Caco-2 (cell line): ENCODE measurements around the gene MAF. TPM values are rescaled to one million over a fixed set of nuclear protein-coding genes. Genes with fewer than 3 reads are reported as not detected.

Experiments
- BruUV-seq: library from RNA; stranded (reverse); fragments of 400-500 nt; replicated peaks from 2 replicates; lab custom pipeline; 2021; lab: Mats Ljungman, UMichigan
- CTCF ChIA-PET: fragments of 300-600 bp; sonication (Branson Sonifier 250); formaldehyde crosslinking; loops from one replicate; lab custom pipeline; 2022; ENCODE audit warnings: antibody characterized with exemption; lab: Charles Lee
- POLR2A ChIA-PET: fragments of 300-600 bp; sonication (Branson Sonifier 250); formaldehyde crosslinking; loops from one replicate; lab custom pipeline; 2022; ENCODE audit warnings: antibody characterized with exemption; lab: Charles Lee
- DNase-seq, 2 experiments: peaks; one replicate each; pipeline versions ENCODE4 v3.0.0 to v3.0.0-alpha.2; 2020 to 2022
- H3K27me3 ChIP-seq: replicated peaks from 2 replicates; pipeline ENCODE4 v1.6.0; 2011; ENCODE audit warnings: low read length; ENCODE audit not compliant: control insufficient read depth, insufficient read depth
- H3K36me3 ChIP-seq: 2 replicates; pipeline ENCODE4 v1.5.1; 2011; ENCODE audit warnings: low read length; ENCODE audit not compliant: control insufficient read depth, insufficient read depth
- H3K4me1 ChIP-seq: fragments of 250-450 bp; sonication (Bioruptor Pico); 2 replicates; pipeline ENCODE4 v1.5.1; 2020; ENCODE audit warnings: mild to moderate bottlenecking
- H3K4me3 ChIP-seq: 2 replicates; pipeline ENCODE4 v1.5.1; 2011; ENCODE audit warnings: low read depth, mild to moderate bottlenecking, control low read depth, low read length
- H3K9me3 ChIP-seq: fragments of 250-450 bp; sonication (Bioruptor Pico); 2 replicates; pipeline ENCODE4 v1.5.1; 2020; ENCODE audit warnings: mild to moderate bottlenecking, moderate library complexity
- H3K27ac Mint-ChIP-seq: one replicate; pipeline ENCODE4 v1.8.0; 2022; ENCODE audit warnings: mixed read lengths; ENCODE audit not compliant: unreplicated experiment
- H3K27me3 Mint-ChIP-seq: one replicate; pipeline ENCODE4 v1.8.0; 2022; ENCODE audit warnings: mixed read lengths; ENCODE audit not compliant: insufficient read depth, unreplicated experiment
- H3K36me3 Mint-ChIP-seq: one replicate; pipeline ENCODE4 v1.8.0; 2022; ENCODE audit warnings: mild to moderate bottlenecking, mixed read lengths; ENCODE audit not compliant: insufficient read depth, unreplicated experiment
- H3K4me1 Mint-ChIP-seq: one replicate; pipeline ENCODE4 v1.8.0; 2022; ENCODE audit warnings: low read depth, mixed read lengths; ENCODE audit not compliant: unreplicated experiment
- H3K4me3 Mint-ChIP-seq: one replicate; pipeline ENCODE4 v1.8.0; 2022; ENCODE audit warnings: mild to moderate bottlenecking, moderate library complexity, mixed read lengths; ENCODE audit not compliant: unreplicated experiment
- H3K9me3 Mint-ChIP-seq: one replicate; pipeline ENCODE4 v1.8.0; 2022; ENCODE audit warnings: mixed read lengths; ENCODE audit not compliant: unreplicated experiment
- CTCF ChIP-seq, 2 experiments: fragments of 200-600 bp in 1 of 2; IDR thresholded peaks; 1 replicate in 1 of 2; 2 replicates in 1 of 2; pipeline versions ENCODE4 v1.5.1 to v1.8.0; 2011 to 2022; ENCODE audit warnings: antibody characterized with exemption in 1 of 2, control low read depth in 1 of 2, inconsistent platforms in 1 of 2, low read depth in 1 of 2, low read length in 1 of 2, mild to moderate bottlenecking in 1 of 2, moderate library complexity in 1 of 2; ENCODE audit not compliant: insufficient read depth in 1 of 2, severe bottlenecking in 1 of 2, unreplicated experiment in 1 of 2
- intact Hi-C: fragments of 100-400 bp; cut with micrococcal nuclease; formaldehyde crosslinking; loops from one replicate; pipeline ENCODE4 v1.10.0; 2022; ENCODE audit not compliant: unreplicated experiment
- total RNA-seq: library from RNA; stranded (reverse); gene quantifications from 2 replicates; pipeline ENCODE4 v1.2.3, GENCODE V29; 2022

The MAF gene
- total RNA-seq, 1 experiment from 2014 or later = 3.6 TPM

- Histone ChIP-seq H3K27me3 (peaks cover 5% of the 10 kb centered on the region), H3K9me3 (no peaks in the 10 kb centered on the region), H3K36me3 (no peaks in the 10 kb centered on the region), H3K4me1 (peaks cover 9% of the 10 kb centered on the region), H3K4me3 (peak overlapping the region; percentile 56)
- H3K4me3 Mint-ChIP-seq = peak overlapping the region; percentile 96
- peak overlapping the region; percentile 58 for H3K27ac Mint-ChIP-seq
- intact Hi-C loops = loop anchor here (2.0 to 5.0 kb wide), 4 partner anchors 167 to 1477 kb away; no protein-coding TSS in a partner anchor
- H3K4me1 Mint-ChIP-seq = peaks cover 6% of the 10 kb centered on the region
- ChIA-PET POLR2A (no interaction called here), CTCF (interaction anchor here (0.6 to 1.4 kb wide), 2 partner anchors 674 to 867 kb away, joined by 4 to 7 read pairs; no protein-coding TSS in a partner anchor)
- peaks cover 18% of the 10 kb centered on the region for H3K36me3 Mint-ChIP-seq
- no peaks in the 10 kb centered on the region for H3K9me3 Mint-ChIP-seq
- H3K27me3 Mint-ChIP-seq = peaks cover 28% of the 10 kb centered on the region
- TF ChIP-seq CTCF (IDR thresholded peaks at IDR 0.05; ENCODE audit: insufficient read depth in 1 of 2, low read depth in 1 of 2, low read length in 1 of 2, severe bottlenecking in 1 of 2, unreplicated experiment in 1 of 2) = no peak
- DNase-seq = peak in 1 of 2 experiments; percentile 70
- TSS peak; percentile 30 for BruUV-seq
Measured at GRCh38 chr16:79599837-79600637, 500 bp downstream of the MAF start.

- H3K36me3 Mint-ChIP-seq = peaks cover 18% of the 10 kb centered on the region
Measured at GRCh38 chr16:79599256-79599836, 1.2 kb downstream of the MAF start.

More at GRCh38 chr16:79599256-79599836, 1.2 kb downstream of the MAF start:
- ChIA-PET POLR2A (no interaction called here), CTCF (no interaction called here)
- Mint-ChIP-seq H3K4me3 (peak overlapping the region; percentile 96), H3K4me1 (peaks cover 6% of the 10 kb centered on the region), H3K27ac (no peak overlapping the region), H3K27me3 (peaks cover 25% of the 10 kb centered on the region), H3K9me3 (no peaks in the 10 kb centered on the region)
- Histone ChIP-seq H3K4me1 (peaks cover 9% of the 10 kb centered on the region), H3K36me3 (no peaks in the 10 kb centered on the region), H3K9me3 (no peaks in the 10 kb centered on the region), H3K4me3 (peak overlapping the region; percentile 56), H3K27me3 (peaks cover 5% of the 10 kb centered on the region)
- BruUV-seq = no TSS peak
- no peak for TF ChIP-seq CTCF (IDR thresholded peaks at IDR 0.05; ENCODE audit: insufficient read depth in 1 of 2, low read depth in 1 of 2, low read length in 1 of 2, severe bottlenecking in 1 of 2, unreplicated experiment in 1 of 2)
- DNase-seq = peak in 1 of 2 experiments; percentile 36
- intact Hi-C loops = no loop called here
